Measurements from ENCODE around the gene LEPROT.

DNA sequence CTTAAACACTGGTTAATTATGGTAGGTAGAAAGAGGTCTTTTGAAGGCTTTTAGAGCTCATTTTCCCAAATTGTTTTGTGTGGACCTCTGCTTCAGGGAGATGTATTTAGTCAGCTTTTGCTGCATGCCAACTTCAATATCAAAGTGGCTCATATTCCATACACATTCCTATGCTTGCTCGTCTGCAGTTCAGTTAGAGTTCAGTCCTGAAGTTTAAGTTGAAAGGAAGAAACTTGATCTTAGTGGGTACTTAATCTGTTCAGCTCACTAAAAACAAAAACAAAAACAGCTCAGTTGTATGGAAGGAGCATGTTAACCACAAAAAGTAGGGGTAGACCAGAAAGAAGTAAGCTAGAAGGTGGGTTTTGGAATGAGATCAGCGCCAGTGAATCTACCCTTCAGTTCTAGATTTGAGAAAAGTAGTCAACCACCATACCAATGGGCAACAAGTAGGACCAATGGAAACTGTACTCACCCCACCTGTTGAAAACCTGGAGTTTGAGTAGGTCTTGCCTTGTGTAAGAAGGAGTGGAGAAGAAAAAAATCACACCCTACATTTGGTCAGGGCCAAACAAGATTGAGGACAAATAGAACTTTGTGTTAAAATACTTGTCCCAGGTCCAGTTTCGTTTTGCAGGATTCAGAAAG lies 58.0 kb downstream of the LEPROT start:
- TF ChIP-seq, protein P1, sequence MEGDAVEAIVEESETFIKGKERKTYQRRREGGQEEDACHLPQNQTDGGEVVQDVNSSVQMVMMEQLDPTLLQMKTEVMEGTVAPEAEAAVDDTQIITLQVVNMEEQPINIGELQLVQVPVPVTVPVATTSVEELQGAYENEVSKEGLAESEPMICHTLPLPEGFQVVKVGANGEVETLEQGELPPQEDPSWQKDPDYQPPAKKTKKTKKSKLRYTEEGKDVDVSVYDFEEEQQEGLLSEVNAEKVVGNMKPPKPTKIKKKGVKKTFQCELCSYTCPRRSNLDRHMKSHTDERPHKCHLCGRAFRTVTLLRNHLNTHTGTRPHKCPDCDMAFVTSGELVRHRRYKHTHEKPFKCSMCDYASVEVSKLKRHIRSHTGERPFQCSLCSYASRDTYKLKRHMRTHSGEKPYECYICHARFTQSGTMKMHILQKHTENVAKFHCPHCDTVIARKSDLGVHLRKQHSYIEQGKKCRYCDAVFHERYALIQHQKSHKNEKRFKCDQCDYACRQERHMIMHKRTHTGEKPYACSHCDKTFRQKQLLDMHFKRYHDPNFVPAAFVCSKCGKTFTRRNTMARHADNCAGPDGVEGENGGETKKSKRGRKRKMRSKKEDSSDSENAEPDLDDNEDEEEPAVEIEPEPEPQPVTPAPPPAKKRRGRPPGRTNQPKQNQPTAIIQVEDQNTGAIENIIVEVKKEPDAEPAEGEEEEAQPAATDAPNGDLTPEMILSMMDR (IDR thresholded peaks at IDR 0.05 in 8 of 11, conservative IDR thresholded peaks at IDR 0.05 in 3 of 11) = no peak
- TF ChIP-seq POLR2A (IDR thresholded peaks at IDR 0.05) = no peak
- TF ChIP-seq POLR2AphosphoS5 (IDR thresholded peaks at IDR 0.05) = no peak

Data from spleen (tissue), 7 donors.